ENCODE measurements around the gene BBIP1. TPM values are rescaled to one million over a fixed set of nuclear protein-coding genes. Genes with fewer than 3 reads are reported as not detected.
"Not testable (repeated sequence)": the region's sequence is repeated elsewhere in the genome, so short reads cannot be mapped to it uniquely, and the experiment has no call there.

BBIP1 gene
- total RNA-seq, 4 donors from 2014 or later: 10.0 to 36.4 (median 29.4) TPM

DNA sequence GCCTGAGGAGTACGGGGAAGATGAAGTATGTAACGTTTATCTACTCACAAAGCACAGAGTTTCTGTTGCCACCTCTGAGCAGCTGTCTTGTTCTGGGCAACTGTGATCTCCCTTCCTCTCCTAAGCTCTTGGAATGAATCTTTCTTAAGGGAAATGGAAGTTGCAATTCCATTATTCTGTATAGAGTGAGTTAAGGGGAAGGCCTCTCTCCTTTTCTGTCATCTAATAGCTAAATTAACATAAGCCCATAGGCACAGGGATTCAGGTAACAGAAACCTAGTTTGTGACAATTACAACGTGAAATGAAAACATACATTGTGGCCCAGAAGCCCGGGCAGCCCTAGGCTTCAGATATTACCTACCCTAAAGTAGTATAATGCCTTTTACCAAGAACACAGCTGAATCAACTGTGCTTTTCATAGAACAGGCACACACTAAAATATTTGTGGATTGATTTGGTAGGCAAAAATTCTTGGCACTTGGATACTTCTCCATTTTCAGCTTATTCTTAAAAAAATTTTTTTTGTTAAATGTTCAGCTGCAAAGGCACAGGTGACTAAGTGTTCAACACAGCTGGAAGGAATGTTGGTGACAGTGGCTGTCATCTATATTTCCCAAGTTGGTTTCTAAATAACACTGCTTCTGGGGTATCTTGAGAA, 51.0 kb downstream of the BBIP1 start:
- H3K27ac ChIP-seq: no peak overlapping the region
- intact Hi-C loops (cut with DNase I; ENCODE audit: low total_unique reads): no loop called here
- peaks cover 0 to 7% of the 10 kb centered on the region in 2 donors for H3K4me1 ChIP-seq

DNA sequence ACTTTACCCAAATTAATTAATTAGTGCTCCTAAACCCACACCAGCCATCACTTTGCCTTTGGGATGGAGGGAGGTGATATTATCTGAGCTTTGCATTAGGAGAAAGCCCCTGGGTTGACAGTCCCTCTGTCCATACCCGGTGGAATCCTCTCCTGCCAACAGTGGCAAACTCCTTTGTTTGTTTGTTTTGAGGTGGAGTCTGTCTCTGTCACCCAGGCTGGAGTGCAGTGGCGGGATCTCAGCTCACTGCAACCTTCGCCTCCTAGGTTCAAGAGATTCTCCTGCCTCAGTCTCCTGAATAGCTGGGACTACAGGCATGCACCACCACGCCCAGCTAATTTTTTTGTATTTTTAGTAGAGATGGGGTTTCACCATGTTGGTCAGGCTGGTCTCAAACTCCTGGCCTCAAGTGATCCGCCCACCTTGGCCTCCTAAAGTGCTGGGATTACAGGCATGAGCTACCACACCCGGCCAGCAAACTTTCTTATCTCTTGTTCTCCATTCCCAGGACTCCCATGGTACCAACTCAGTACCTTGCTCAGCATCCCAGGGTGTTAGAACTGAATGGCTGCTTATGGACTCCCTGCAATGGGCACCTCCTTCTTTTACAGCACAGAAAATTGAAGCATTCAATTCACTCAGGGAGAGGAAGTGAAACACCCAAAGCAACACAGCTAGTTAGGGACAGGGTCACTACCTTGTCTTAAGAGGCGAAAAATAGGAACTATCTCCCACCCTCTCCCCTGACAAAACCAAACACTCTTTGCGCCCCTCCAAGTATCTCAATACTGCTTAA, 51.8 kb downstream of the BBIP1 start:
- DNase-seq; H3K9me3 ChIP-seq; H3K36me3 ChIP-seq; intact Hi-C loops (cut with DNase I; ENCODE audit: low total_unique reads); H3K4me1 ChIP-seq; H3K27me3 ChIP-seq; H3K4me3 ChIP-seq: not testable (repeated sequence)
- peak overlapping the region in 1 of 2 donors; percentile 74 for H3K27ac ChIP-seq

More for the DNA sequence above, 51.0 kb downstream of the BBIP1 start:
- H3K27me3 ChIP-seq: no peaks in the 10 kb centered on the region
- no peaks in the 10 kb centered on the region for H3K36me3 ChIP-seq
- TF ChIP-seq, protein P1, sequence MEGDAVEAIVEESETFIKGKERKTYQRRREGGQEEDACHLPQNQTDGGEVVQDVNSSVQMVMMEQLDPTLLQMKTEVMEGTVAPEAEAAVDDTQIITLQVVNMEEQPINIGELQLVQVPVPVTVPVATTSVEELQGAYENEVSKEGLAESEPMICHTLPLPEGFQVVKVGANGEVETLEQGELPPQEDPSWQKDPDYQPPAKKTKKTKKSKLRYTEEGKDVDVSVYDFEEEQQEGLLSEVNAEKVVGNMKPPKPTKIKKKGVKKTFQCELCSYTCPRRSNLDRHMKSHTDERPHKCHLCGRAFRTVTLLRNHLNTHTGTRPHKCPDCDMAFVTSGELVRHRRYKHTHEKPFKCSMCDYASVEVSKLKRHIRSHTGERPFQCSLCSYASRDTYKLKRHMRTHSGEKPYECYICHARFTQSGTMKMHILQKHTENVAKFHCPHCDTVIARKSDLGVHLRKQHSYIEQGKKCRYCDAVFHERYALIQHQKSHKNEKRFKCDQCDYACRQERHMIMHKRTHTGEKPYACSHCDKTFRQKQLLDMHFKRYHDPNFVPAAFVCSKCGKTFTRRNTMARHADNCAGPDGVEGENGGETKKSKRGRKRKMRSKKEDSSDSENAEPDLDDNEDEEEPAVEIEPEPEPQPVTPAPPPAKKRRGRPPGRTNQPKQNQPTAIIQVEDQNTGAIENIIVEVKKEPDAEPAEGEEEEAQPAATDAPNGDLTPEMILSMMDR (IDR thresholded peaks at IDR 0.05): no peak
- TF ChIP-seq POLR2A (IDR thresholded peaks at IDR 0.05): no peak
- DNase-seq: no peak
- H3K9me3 ChIP-seq: no peaks in the 10 kb centered on the region
- H3K4me3 ChIP-seq: no peak overlapping the region

DNA sequence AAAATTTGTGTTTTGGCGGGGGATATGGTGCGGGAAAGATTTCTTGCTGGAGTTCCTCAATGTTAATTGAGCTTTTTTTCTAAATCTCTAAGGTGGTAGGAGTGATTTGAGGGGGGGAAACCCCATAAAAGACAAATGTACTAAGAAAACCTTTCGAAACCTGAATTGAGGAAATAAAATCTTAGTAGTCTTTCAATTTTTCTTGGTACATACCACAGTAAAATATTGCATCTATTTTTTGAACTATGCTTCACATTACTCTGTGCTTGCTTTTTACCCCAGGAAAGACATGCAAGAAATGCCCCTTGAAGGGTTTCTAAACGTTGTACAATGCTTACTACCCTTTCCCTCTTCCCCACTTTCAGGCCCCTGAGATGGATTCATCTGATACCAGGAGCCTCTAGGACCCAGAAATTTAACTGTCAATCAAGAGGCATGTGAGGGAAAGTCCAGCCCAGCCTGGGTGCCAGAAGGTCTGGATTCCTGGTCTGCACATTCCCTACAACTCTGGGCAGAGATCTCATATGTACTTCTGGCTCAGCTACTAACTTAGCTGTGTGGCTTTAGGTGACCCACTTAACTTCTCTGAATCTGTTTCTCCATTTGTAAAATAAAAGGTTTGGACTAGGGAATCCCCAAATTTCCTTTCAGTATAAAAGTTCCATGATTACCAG, 53.0 kb downstream of the BBIP1 start:
- DNase-seq: no peak
- Histone ChIP-seq H3K4me1 (peaks cover 0 to 7% of the 10 kb centered on the region in 2 donors), H3K27me3 (no peaks in the 10 kb centered on the region), H3K36me3 (no peaks in the 10 kb centered on the region), H3K4me3 (no peak overlapping the region), H3K27ac (peak overlapping the region; percentile 67 to 74), H3K9me3 (no peaks in the 10 kb centered on the region)
- TF ChIP-seq, protein P1 (IDR thresholded peaks at IDR 0.05): no peak
- no peak for TF ChIP-seq POLR2A (IDR thresholded peaks at IDR 0.05)
- intact Hi-C loops (cut with DNase I; ENCODE audit: low total_unique reads): no loop called here

DNA sequence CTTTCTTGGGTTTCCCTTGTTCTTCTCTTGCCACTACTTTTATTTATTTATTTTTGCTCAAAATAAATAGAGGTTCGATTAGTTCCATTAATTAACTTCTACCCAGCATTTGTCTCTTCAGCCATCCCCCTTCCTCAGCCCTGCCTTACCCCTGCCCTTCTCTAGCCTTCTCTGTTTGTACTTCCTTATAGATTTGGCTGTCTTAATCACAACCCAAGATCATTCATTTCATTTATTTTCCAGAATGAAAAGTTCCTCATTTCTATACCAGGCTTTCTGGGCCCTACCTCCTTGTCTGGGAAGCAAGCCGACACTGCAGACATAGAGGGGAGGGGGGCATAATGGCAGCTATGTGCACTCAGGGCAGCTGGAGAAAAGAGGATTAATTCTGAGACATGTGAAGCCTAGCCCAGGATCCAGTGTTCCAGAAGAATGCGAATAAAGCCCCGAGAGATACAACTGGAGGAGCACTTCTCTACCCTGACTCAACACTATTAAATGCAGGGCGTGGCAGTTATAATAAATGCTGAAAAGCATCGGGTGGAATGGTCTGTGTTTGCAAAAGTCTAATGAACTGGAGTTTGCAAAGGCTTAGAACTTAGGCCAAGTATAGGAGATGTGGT, 53.7 kb downstream of the BBIP1 start:
- Histone ChIP-seq H3K4me3 (no peak overlapping the region), H3K27me3 (no peaks in the 10 kb centered on the region), H3K27ac (peak overlapping the region; percentile 67 to 74), H3K9me3 (no peaks in the 10 kb centered on the region), H3K4me1 (peaks cover 0 to 7% of the 10 kb centered on the region in 2 donors), H3K36me3 (no peaks in the 10 kb centered on the region)
- DNase-seq: peak in 1 of 2 donors; percentile 54
- no peak for TF ChIP-seq POLR2A (IDR thresholded peaks at IDR 0.05)
- TF ChIP-seq, protein P1 (IDR thresholded peaks at IDR 0.05): no peak
- intact Hi-C loops (cut with DNase I; ENCODE audit: low total_unique reads): no loop called here

DNA sequence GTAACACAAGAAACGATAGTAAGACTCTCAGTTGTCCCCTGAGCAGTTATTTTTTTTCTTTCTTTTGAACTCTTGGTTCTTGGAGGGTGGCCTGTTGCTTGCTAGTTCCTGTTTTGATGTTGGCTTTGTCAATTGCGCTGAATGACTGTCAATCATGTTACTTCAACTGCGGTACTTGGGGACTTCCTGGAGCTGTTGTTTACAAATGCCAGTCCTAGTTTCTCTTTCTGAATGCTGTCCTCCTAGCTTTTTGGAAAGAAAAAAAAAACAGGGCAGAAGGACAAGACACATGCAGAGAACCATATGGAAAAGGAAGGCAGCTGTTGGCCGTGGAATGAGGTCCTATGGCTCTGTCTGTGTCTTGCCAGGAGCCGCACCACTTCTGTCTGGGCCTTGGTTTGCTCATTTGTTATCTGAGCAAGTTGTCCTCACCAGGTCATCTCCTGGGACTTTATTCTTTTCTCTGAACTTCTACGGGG, 54.3 kb downstream of the BBIP1 start:
- Histone ChIP-seq H3K36me3 (no peaks in the 10 kb centered on the region), H3K4me1 (peaks cover 0 to 7% of the 10 kb centered on the region in 2 donors), H3K27me3 (no peaks in the 10 kb centered on the region), H3K4me3 (no peak overlapping the region), H3K27ac (peak overlapping the region; percentile 67 to 74), H3K9me3 (no peaks in the 10 kb centered on the region)
- DNase-seq: no peak
- intact Hi-C loops (cut with DNase I; ENCODE audit: low total_unique reads): no loop called here
- no peak for TF ChIP-seq POLR2A (IDR thresholded peaks at IDR 0.05)
